Aorta (tissue), 4 donors: ENCODE measurements around the gene RIPPLY1. TPM values are rescaled to one million over a fixed set of nuclear protein-coding genes. Genes with fewer than 3 reads are reported as not detected.

Source experiments
- polyA plus RNA-seq, 2 donors: library from polyadenylated mRNA; stranded (reverse); fragments of 200-250 nt; gene quantifications; one replicate each; pipeline ENCODE4 v1.2.3, GENCODE V29; 2013
- total RNA-seq, 2 donors: library from RNA; stranded (reverse); fragmentation: NEBNext Ultra II Directional; extraction: Animal tissue kit (Norgen Biotek cat#: 25700); gene quantifications; one replicate each; pipeline ENCODE4 v1.2.1, GENCODE V29; 2021
- donor health status: healthy with polysubstance abuse.
- donor health status: Bipolar disorder and iron deficiency.
- donor health status: DM: no; HTN: no; CAD: no.
- donor health status: DM: yes; HTN: yes; CAD: no.

Gene RIPPLY1
- total and polyA plus RNA-seq, 4 donors = not detected

Other genes starting within 250 kb of the RIPPLY1 start
- not detected for gene RNF128, start 176.6 kb downstream of the RIPPLY1 start, total RNA-seq
- 1 to 10 TPM in 1 of 2 donors, not detected in 1; 3.1 TPM for gene RNF128, start 176.6 kb downstream of the RIPPLY1 start, polyA plus RNA-seq
- gene TBC1D8B, start 100.7 kb downstream of the RIPPLY1 start, total RNA-seq = 10 to 100 TPM; 12.8 to 20.7 TPM
- gene TBC1D8B, start 100.7 kb downstream of the RIPPLY1 start, polyA plus RNA-seq = 1 to 10 TPM; 4.0 to 4.5 TPM
- not detected for gene CLDN2, start 17.1 kb upstream of the RIPPLY1 start, total RNA-seq
- not detected for gene CLDN2, start 17.1 kb upstream of the RIPPLY1 start, polyA plus RNA-seq
- gene MORC4, start 96.9 kb upstream of the RIPPLY1 start, total RNA-seq = 10 to 100 TPM; 16.7 to 17.0 TPM
- gene MORC4, start 96.9 kb upstream of the RIPPLY1 start, polyA plus RNA-seq = 1 to 10 TPM; 8.0 to 9.6 TPM
- 10 to 100 TPM; 14.0 to 25.2 TPM for gene RBM41, start 215.5 kb upstream of the RIPPLY1 start, total RNA-seq
- gene RBM41, start 215.5 kb upstream of the RIPPLY1 start, polyA plus RNA-seq = 1 to 10 TPM; 4.9 to 5.6 TPM